Peyer's patch (tissue), 4 donors: ENCODE results near the gene CASR. TPM values are rescaled to one million over a fixed set of nuclear protein-coding genes. Genes with fewer than 3 reads are reported as not detected.
"Not testable (repeated sequence)": the region's sequence is repeated elsewhere in the genome, so short reads cannot be mapped to it uniquely, and the experiment has no call there.

Experiments used
- DNase-seq, 3 donors: peaks; one replicate each; pipeline ENCODE4 v3.0.0-alpha.2; 2017 to 2019
- H3K27ac ChIP-seq, 4 donors: fragments of 200-600 bp; sonication (generic); one replicate each; pipeline ENCODE4 v1.5.1; 2016 to 2019
- H3K27me3 ChIP-seq, 2 donors: fragments of 200-600 bp; sonication (generic); one replicate each; pipeline ENCODE4 v1.5.1; 2019
- H3K36me3 ChIP-seq, 3 donors: fragments of 200-600 bp; sonication (generic); one replicate each; pipeline ENCODE4 v1.5.1; 2016 to 2019
- H3K4me1 ChIP-seq, 4 donors: fragments of 200-600 bp; sonication (generic); one replicate each; pipeline ENCODE4 v1.5.1; 2016 to 2019
- H3K4me3 ChIP-seq, 4 donors: fragments of 200-600 bp; sonication (generic); 1 replicate in 3 of 4; 2 replicates in 1 of 4; pipeline ENCODE4 v1.5.1; 2016 to 2019; ENCODE audit warnings: mild to moderate bottlenecking in 1 of 4
- H3K9me3 ChIP-seq, 4 donors: fragments of 200-600 bp; sonication (generic); one replicate each; pipeline ENCODE4 v1.5.1; 2016 to 2019; ENCODE audit warnings: mild to moderate bottlenecking in 1 of 4
- CTCF ChIP-seq, 6 experiments: fragments of 450-650 bp in 4 of 6; fragments of 200-600 bp in 2 of 6; sonication (generic) in 1 of 6; IDR thresholded peaks; one replicate each; pipeline ENCODE4 v1.5.1; 2017 to 2019; ENCODE audit warnings: antibody characterized with exemption in 6 of 6, mild to moderate bottlenecking in 3 of 6, moderate library complexity in 1 of 6
- POLR2A ChIP-seq, 2 donors: fragments of 450-650 bp; IDR thresholded peaks; one replicate each; pipeline ENCODE4 v1.5.1; 2017; ENCODE audit warnings: antibody characterized with exemption in 2 of 2, mild to moderate bottlenecking in 2 of 2, moderate library complexity in 2 of 2
- total RNA-seq, 4 donors: library from RNA; depleted of rRNA; stranded (reverse); fragments of >200 nt; gene quantifications; one replicate each; pipeline ENCODE4 v1.1.0, GENCODE V29; 2016

Gene CASR
- total RNA-seq = 1 to 10 TPM in 2 of 4 donors, under 1 TPM in 1, not detected in 1; 0.28 to 1.7 (median 1.1) TPM

- TF ChIP-seq POLR2A (IDR thresholded peaks at IDR 0.05) = no peak
- no peak for TF ChIP-seq CTCF (IDR thresholded peaks at IDR 0.05)
- Histone ChIP-seq H3K27ac (no peak within 1 kb of the TSS), H3K36me3 (no peaks in the 10 kb centered on the region), H3K27me3 (peaks cover 0 to 10% of the 10 kb centered on the region in 2 donors), H3K4me3 (peak within 1 kb of the TSS in 3 of 4 donors; percentile 13 to 40 (median 38)), H3K4me1 (peaks cover 0 to 32% (median 0%) of the 10 kb centered on the region in 4 donors), H3K9me3 (no peaks in the 10 kb centered on the region)
- DNase-seq = peak in 1 of 3 donors; percentile 56
Measured at GRCh38 chr3:122183521-122183892, at the start of gene CASR. TSS of gene CASR (plus strand) at chr3:122183668. CDS start at chr3:122254190, 70,522 bp downstream.

- no peak for DNase-seq
- no peaks in the 10 kb centered on the region for H3K9me3 ChIP-seq
- H3K27me3 ChIP-seq = no peaks in the 10 kb centered on the region
- H3K4me1 ChIP-seq = no peaks in the 10 kb centered on the region
- H3K4me3 ChIP-seq = no peak overlapping the region
- TF ChIP-seq CTCF (IDR thresholded peaks at IDR 0.05) (no peak), POLR2A (IDR thresholded peaks at IDR 0.05) (no peak)
- H3K27ac ChIP-seq = no peak overlapping the region
- H3K36me3 ChIP-seq = no peaks in the 10 kb centered on the region
Measured at GRCh38 chr3:122146466-122146865, 37.0 kb upstream of the CASR start.

GRCh38 chr3:122148941-122149627 is 34.4 kb upstream of the CASR start:
- no peaks in the 10 kb centered on the region for H3K9me3 ChIP-seq
- no peak for DNase-seq
- H3K27ac ChIP-seq = no peak overlapping the region
- H3K27me3 ChIP-seq = no peaks in the 10 kb centered on the region
- no peak overlapping the region for H3K4me3 ChIP-seq
- TF ChIP-seq POLR2A (IDR thresholded peaks at IDR 0.05) = no peak
- no peak for TF ChIP-seq CTCF (IDR thresholded peaks at IDR 0.05)
- no peaks in the 10 kb centered on the region for H3K36me3 ChIP-seq
- H3K4me1 ChIP-seq = no peaks in the 10 kb centered on the region

GRCh38 chr3:122151480-122151879 is 32.0 kb upstream of the CASR start:
- H3K27me3 ChIP-seq = no peaks in the 10 kb centered on the region
- H3K9me3 ChIP-seq = peaks cover 0 to 7% (median 2%) of the 10 kb centered on the region in 4 donors
- no peaks in the 10 kb centered on the region for H3K36me3 ChIP-seq
- TF ChIP-seq POLR2A (IDR thresholded peaks at IDR 0.05) (no peak), CTCF (IDR thresholded peaks at IDR 0.05) (no peak)
- no peak for DNase-seq
- no peak overlapping the region for H3K4me3 ChIP-seq
- H3K27ac ChIP-seq = no peak overlapping the region
- no peaks in the 10 kb centered on the region for H3K4me1 ChIP-seq

- H3K27me3 ChIP-seq, H3K36me3 ChIP-seq, DNase-seq, H3K9me3 ChIP-seq, H3K4me1 ChIP-seq, H3K27ac ChIP-seq, H3K4me3 ChIP-seq: not testable (repeated sequence)
Measured at GRCh38 chr3:122164983-122165382, 18.5 kb upstream of the CASR start.

- no peaks in the 10 kb centered on the region for H3K36me3 ChIP-seq
- no peaks in the 10 kb centered on the region for H3K27me3 ChIP-seq
- no peaks in the 10 kb centered on the region for H3K9me3 ChIP-seq
- H3K27ac ChIP-seq = no peak overlapping the region
- no peak for TF ChIP-seq CTCF (IDR thresholded peaks at IDR 0.05)
- TF ChIP-seq POLR2A (IDR thresholded peaks at IDR 0.05) = no peak
- no peak for DNase-seq
- H3K4me3 ChIP-seq = no peak overlapping the region
- H3K4me1 ChIP-seq = no peaks in the 10 kb centered on the region
Measured at GRCh38 chr3:122167630-122168029, 15.8 kb upstream of the CASR start.
